ENCODE results near the gene GLRA1. TPM values are rescaled to one million over a fixed set of nuclear protein-coding genes. Genes with fewer than 3 reads are reported as not detected.
"Not testable (repeated sequence)": the region's sequence is repeated elsewhere in the genome, so short reads cannot be mapped to it uniquely, and the experiment has no call there.

Gene GLRA1
- total RNA-seq, 1 experiment from 2014 or later = not detected

- CTCF ChIA-PET = no interaction called here
- Histone ChIP-seq H3K9ac (ENCODE audit: low read length) (no peak overlapping the region), H3K36me3 (ENCODE audit: low read depth, low read length) (no peaks in the 10 kb centered on the region), H3K27ac (ENCODE audit: low read length) (no peak overlapping the region), H3K4me2 (ENCODE audit: low read length) (no peak overlapping the region), H3K9me3 (ENCODE audit: low read length) (no peaks in the 10 kb centered on the region), H3F3A (ENCODE audit: low read length, unreplicated experiment) (no peaks in the 10 kb centered on the region), H3K9me2 (replicated peaks; ENCODE audit: low read length) (no peaks in the 10 kb centered on the region), H3K4me3 (ENCODE audit: low read length) (no peak overlapping the region), H3K27me3 (ENCODE audit: low read length) (peaks cover 3% of the 10 kb centered on the region; the same call in 1 of the 2 replicates), H2AFZ (ENCODE audit: low read length) (no peak overlapping the region), H4K20me1 (ENCODE audit: low read length) (no peaks in the 10 kb centered on the region), H3K4me1 (ENCODE audit: insufficient read depth, low read length) (no peaks in the 10 kb centered on the region), H3K79me2 (ENCODE audit: low read length) (no peaks in the 10 kb centered on the region)
- no TSS peak for BruUV-seq (replicated peaks)
- no peak for DNase-seq
- ATAC-seq = no peak
- POLR2A ChIA-PET (ENCODE audit: unreplicated experiment) = no interaction called here
- TF ChIP-seq EZH2 (IDR thresholded peaks at IDR 0.05; ENCODE audit: low read length, unreplicated experiment) (no peak), CTCF (conservative IDR thresholded peaks at IDR 0.05; ENCODE audit: low read depth, low read length) (no peak), EZH2phosphoT487 (IDR thresholded peaks at IDR 0.05; ENCODE audit: borderline replicate concordance, low read length) (no peak)
- intact Hi-C loops (cut with micrococcal nuclease) = no loop called here
Measured at GRCh38 chr5:151862811-151863472, 61.7 kb downstream of the GLRA1 start.

GRCh38 chr5:151860867-151861266 lies 63.8 kb downstream of the GLRA1 start:
- CTCF ChIA-PET; H3K79me2 ChIP-seq (ENCODE audit: low read length); H3K4me2 ChIP-seq (ENCODE audit: low read length); H3F3A ChIP-seq (ENCODE audit: low read length, unreplicated experiment); H3K4me1 ChIP-seq (ENCODE audit: insufficient read depth, low read length); H3K27ac ChIP-seq (ENCODE audit: low read length); intact Hi-C loops (cut with micrococcal nuclease); H3K27me3 ChIP-seq (ENCODE audit: low read length); ATAC-seq; H3K9me2 ChIP-seq (replicated peaks; ENCODE audit: low read length); DNase-seq; H3K9ac ChIP-seq (ENCODE audit: low read length); H3K9me3 ChIP-seq (ENCODE audit: low read length); POLR2A ChIA-PET (ENCODE audit: unreplicated experiment); H4K20me1 ChIP-seq (ENCODE audit: low read length); BruUV-seq (replicated peaks); H2AFZ ChIP-seq (ENCODE audit: low read length); H3K4me3 ChIP-seq (ENCODE audit: low read length); H3K36me3 ChIP-seq (ENCODE audit: low read depth, low read length): not testable (repeated sequence)

- no peaks in the 10 kb centered on the region for H3K79me2 ChIP-seq (ENCODE audit: low read length)
- no peaks in the 10 kb centered on the region for H4K20me1 ChIP-seq (ENCODE audit: low read length)
- DNase-seq = no peak
- H3K36me3 ChIP-seq (ENCODE audit: low read depth, low read length) = no peaks in the 10 kb centered on the region
- BruUV-seq (replicated peaks) = no TSS peak
- H3F3A ChIP-seq (ENCODE audit: low read length, unreplicated experiment) = no peaks in the 10 kb centered on the region
- ATAC-seq = no peak
- no peak overlapping the region for H2AFZ ChIP-seq (ENCODE audit: low read length)
- no peak overlapping the region for H3K4me3 ChIP-seq (ENCODE audit: low read length)
- 0 out of 2 replicates have a peak, but pooled peaks cover under 1% of the 10 kb centered on the region for H3K27me3 ChIP-seq (ENCODE audit: low read length)
- ChIA-PET POLR2A (ENCODE audit: unreplicated experiment) (no interaction called here), CTCF (no interaction called here)
- TF ChIP-seq EZH2phosphoT487 (IDR thresholded peaks at IDR 0.05; ENCODE audit: borderline replicate concordance, low read length) (no peak), CTCF (conservative IDR thresholded peaks at IDR 0.05; ENCODE audit: low read depth, low read length) (no peak), EZH2 (IDR thresholded peaks at IDR 0.05; ENCODE audit: low read length, unreplicated experiment) (no peak)
- H3K9ac ChIP-seq (ENCODE audit: low read length) = no peak overlapping the region
- no peaks in the 10 kb centered on the region for H3K9me3 ChIP-seq (ENCODE audit: low read length)
- no peaks in the 10 kb centered on the region for H3K9me2 ChIP-seq (replicated peaks; ENCODE audit: low read length)
- intact Hi-C loops (cut with micrococcal nuclease) = no loop called here
- no peak overlapping the region for H3K27ac ChIP-seq (ENCODE audit: low read length)
- no peak overlapping the region for H3K4me2 ChIP-seq (ENCODE audit: low read length)
- H3K4me1 ChIP-seq (ENCODE audit: insufficient read depth, low read length) = no peaks in the 10 kb centered on the region
Measured at GRCh38 chr5:151856861-151857260, 67.8 kb downstream of the GLRA1 start.
